HG02798 (cell line): ENCODE results near the gene SH3RF3.

Experiments used
- ATAC-seq: cut with Tn5 transposase; IDR thresholded peaks from one replicate; pipeline ENCODE4 v1.9.1; 2021; ENCODE audit warnings: mild to moderate bottlenecking; ENCODE audit not compliant: unreplicated experiment, poor library complexity

SH3RF3 gene

GRCh38 chr2:109397893-109398292 is 268.9 kb downstream of the SH3RF3 start:
- no peak for ATAC-seq

DNA sequence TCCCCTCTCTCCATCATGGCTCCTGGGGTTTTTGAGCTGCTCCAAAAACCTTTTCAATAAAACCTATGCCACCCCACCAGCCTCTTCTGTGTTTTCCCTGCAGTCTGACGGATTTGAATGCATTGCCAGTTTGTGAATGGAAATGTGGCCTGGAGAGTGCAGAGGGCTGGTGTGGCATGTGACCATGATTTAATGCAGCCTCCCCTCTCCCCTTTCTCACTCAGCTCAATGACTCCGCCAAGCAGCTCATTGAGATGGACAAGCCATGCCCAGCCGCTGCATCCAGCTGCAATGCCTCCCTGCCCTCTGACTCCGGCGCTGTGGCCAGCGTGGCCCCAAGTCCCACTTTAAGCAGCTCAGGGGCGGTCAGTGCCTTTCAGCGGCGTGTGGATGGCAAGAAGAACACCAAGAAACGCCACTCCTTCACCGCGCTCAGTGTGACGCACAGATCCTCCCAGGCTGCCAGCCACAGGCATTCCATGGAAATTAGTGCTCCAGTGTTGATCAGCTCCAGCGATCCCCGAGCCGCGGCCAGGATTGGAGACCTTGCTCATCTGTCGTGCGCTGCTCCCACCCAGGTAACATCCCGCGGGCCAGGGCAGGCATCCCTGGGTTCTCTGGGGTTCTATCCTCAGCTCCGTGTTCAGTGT is 269.5 kb downstream of the SH3RF3 start:
- ATAC-seq = no peak

DNA sequence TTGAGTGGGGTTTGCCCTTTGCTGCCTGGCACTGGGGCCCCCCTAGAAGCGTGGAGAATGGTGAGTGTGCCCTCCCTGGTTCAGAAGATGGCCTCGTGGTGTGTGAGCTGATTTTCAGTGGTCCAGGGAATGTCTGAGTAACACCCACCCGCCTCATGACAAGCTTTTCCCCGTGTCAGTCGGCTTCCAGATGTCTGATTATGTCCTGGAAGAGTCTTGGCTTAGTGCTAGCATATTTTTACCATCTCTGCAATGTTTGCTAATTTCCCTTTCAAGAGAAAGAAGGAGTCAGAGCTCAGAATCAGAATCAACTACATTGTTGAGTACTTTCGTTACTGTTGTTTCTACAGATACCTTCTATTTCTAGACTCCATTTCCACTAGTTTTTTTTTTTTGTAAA is 270.1 kb downstream of the SH3RF3 start:
- ATAC-seq = no peak

- no peak for ATAC-seq
Observed at GRCh38 chr2:109400102-109400501, 271.1 kb downstream of the SH3RF3 start.

GRCh38 chr2:109401370-109401769 is 272.4 kb downstream of the SH3RF3 start:
- no peak for ATAC-seq

GRCh38 chr2:109402180-109402579 is 273.2 kb downstream of the SH3RF3 start:
- no peak for ATAC-seq

GRCh38 chr2:109402980-109403840 is 274.2 kb downstream of the SH3RF3 start:
- no peak for ATAC-seq

- no peak for ATAC-seq
Observed at GRCh38 chr2:109403841-109404201, 274.8 kb downstream of the SH3RF3 start.

- no peak for ATAC-seq
Observed at GRCh38 chr2:109404681-109405080, 275.7 kb downstream of the SH3RF3 start.

DNA sequence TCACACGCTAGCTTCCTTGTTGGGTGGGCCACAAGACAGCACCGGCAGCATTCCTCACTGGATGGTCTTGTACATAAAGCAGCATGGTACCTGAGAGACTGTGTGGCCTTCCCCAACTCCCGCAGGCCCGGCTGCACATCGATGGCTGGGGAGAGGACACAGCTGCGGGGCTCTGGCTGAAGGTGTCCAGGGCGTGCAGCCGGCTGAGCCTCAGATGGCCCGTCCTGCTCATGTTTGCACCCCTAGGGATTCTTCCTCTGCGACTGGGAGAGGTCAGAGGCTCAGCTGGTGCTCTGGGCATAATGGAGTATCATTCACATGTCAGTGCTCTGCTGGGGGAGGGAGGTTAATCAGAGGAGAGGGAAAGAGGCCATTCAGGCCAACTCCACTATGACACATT is 276.9 kb downstream of the SH3RF3 start:
- ATAC-seq = no peak

GRCh38 chr2:109406301-109406700 is 277.3 kb downstream of the SH3RF3 start:
- no peak for ATAC-seq

DNA sequence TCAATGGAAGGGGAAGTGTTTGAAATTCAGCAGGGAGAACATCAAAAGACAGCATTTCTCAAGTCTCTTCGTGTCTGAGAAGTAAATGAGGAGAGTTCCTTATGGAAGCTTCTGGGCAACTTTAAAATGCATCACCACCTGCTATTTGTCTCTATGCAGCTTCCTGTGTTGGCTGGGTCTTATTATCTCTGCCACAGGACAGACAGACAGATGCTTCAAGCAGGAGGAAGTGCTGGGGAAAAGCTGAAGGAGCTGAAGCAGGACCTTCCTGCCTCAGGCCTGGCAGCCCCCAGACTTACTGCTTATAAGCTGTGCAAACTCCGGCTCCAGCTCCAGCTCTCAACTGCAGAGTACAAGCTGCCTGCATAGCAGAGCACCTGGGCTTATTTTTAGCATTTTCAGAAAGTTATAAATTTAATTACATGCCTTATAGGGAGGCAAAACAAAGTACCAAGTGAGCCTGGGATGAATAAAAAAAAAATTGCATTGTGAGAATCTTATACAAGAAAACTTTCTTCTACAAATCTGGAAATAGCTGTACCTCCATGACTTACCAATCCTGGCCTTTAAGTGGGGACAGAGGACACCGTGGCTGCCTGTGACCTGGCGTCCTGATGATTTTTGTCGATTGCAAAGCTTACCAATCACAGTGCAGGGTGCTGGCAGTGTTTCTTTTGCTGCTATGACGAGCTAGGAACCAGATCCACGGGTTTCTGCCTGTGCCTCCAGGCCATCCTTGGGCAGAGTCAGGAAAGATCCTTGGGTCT is 278.5 kb downstream of the SH3RF3 start:
- no peak for ATAC-seq

DNA sequence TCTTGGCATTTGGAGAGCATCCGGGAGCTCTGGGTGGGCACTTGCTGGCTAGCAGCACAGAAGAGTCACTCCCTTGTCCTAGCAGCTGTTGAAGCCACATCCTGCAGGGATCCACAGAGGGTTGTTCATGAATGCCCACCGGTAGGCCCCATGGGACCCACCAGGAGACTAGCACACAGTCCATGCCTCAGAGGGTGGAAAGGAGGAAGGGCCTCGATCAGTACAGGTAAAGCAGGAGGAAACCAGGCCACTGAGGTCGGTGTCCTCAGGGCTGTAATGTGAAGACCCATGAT is 279.0 kb downstream of the SH3RF3 start:
- ATAC-seq = no peak

- no peak for ATAC-seq
Observed at GRCh38 chr2:109409321-109410038, 280.5 kb downstream of the SH3RF3 start.

DNA sequence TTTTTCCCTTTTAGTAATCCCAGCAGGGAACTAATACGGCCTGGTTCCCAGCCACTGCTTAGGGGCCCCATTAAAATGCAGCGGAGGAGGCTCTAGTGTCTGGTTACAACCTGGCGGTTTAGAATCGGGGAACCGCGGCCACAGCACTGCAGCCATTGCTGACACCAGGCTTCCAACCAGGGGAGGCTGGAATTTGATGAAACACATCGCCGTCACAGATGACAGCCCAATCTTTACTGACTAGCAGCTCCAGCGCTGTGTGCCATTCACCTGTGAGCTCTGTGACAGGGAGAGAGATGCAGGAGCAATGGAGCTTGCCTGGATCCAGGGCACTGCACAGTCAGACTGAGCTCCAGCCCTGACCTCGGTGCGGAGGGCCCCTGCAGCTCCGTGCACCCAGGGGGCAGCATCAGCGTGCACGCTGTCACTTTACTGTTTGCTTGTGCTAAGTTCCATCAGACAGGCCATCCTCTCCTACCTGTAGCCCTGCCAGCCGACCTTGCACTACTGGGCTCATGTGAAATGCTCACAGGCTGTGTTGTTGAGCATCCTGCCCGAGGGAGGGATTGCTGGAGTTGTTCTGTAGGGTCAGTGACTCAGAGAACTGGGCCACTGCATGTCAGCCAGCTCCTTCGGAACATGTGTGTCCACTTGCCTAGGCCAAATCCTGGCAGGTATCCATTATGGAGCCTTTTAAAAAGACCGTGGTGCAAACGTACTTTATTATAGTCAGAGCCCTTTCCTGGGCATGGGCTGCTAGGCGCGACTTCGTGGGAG is 281.2 kb downstream of the SH3RF3 start:
- no peak for ATAC-seq

DNA sequence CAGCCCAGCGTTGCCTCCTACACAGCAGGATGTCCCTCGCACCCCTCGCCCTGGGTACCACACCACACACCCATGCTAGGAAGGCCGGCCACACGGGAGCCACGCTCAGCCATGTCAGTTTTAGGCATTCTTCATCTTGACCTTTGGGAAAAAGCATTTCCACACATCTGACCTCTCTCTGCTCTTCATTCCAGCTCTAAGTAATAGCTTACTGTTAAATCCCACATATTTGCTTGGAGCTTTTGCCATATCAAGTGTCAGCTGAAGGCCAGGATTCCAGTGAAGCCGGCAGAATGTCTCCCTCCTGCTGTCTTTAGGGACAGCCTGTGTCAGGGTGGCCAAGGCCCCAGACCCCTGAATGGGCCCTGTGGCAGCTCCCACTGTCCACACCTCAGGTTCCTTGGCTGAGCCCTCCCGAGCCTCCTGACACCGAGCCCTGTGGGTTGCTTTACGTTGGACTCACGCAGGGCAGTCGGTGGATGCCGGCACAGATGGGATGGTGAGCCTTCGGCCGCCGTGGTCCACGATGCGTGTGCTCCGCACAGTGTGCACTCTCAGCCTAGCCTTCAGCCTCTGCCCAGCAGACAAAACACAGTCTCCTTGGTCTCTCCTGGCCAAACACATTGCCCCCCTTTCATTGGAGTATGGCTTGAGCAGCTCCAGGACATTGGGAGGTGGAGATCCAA is 282.8 kb downstream of the SH3RF3 start:
- ATAC-seq = no peak

- ATAC-seq = no peak
Observed at GRCh38 chr2:109415581-109416013, 286.6 kb downstream of the SH3RF3 start.

DNA sequence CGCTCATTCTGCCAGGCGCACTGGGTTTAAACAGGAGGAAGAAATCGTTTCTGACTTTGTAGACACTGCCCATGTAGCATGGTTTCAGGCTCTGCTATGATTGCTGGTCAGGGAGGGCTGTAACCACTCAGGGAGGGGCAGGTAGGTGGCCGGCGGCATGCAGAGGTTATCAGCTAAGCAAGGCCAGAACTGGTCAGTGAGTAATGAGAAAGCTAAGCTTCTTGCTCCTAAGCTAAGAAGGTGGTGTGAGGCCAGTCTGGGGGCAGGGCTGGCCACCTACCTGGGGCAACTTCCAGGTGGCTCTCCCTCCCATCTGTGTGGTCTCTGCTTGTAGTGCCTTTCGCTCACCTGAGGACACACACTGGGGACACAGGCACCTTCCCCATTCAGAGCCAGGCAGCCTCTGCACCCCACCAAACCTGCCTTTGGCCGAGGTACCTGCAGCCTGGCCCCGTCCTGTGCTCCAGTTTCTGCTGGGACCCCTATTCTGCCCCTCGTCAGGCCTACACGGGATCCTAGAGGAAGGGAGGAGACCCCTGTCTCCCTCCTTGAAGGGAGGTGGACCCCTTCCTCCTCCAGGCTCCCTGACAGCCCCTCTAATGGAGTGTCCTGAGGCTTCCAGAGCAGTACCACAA is 288.8 kb downstream of the SH3RF3 start:
- ATAC-seq = no peak

GRCh38 chr2:109418716-109419115 is 289.7 kb downstream of the SH3RF3 start:
- no peak for ATAC-seq
